H1 (cell line): Measurements from ENCODE around the gene C7orf57. TPM values are rescaled to one million over a fixed set of nuclear protein-coding genes. Genes with fewer than 3 reads are reported as not detected.

Experiments used
- CTCF ChIA-PET: fragments of 300-600 bp; sonication (Branson Sonifier 250); formaldehyde crosslinking; loops from one replicate; lab custom pipeline; 2021; ENCODE audit not compliant: partially characterized antibody; lab: Charles Lee
- POLR2A ChIA-PET: fragments of 300-600 bp; sonication (Branson Sonifier 250); formaldehyde crosslinking; loops from one replicate; lab custom pipeline; 2021; ENCODE audit warnings: inconsistent platforms; ENCODE audit not compliant: partially characterized antibody; lab: Charles Lee
- DNase-seq, 2 experiments: peaks; one replicate each; pipeline versions ENCODE4 v3.0.0 to v3.0.0-alpha.2; 2010 to 2022; ENCODE audit warnings: low spot score in 2 of 2, low read depth in 1 of 2, mixed read lengths in 1 of 2
- FAIRE-seq: peaks from 2 replicates; lab custom pipeline; 2011; peaks lifted over from hg19 to GRCh38; lab: Jason Lieb, UNC
- H2AFZ ChIP-seq: 2 replicates; pipeline ENCODE4 v1.8.1; 2012; ENCODE audit warnings: low read length, inconsistent platforms
- H2AK5ac ChIP-seq: 2 replicates; pipeline ENCODE4 v1.6.1; 2013; ENCODE audit warnings: low read depth, low read length
- H2BK120ac ChIP-seq: replicated peaks from 2 replicates; pipeline ENCODE3; 2013; ENCODE audit warnings: low read depth, low read length, inconsistent platforms
- H2BK12ac ChIP-seq: 2 replicates; pipeline ENCODE4 v1.6.1; 2013; ENCODE audit warnings: low read depth, low read length
- H2BK15ac ChIP-seq: 2 replicates; pipeline ENCODE4 v1.6.1; 2013; ENCODE audit warnings: low read length
- H2BK20ac ChIP-seq: 2 replicates; pipeline ENCODE4 v1.6.1; 2013; ENCODE audit warnings: low read length
- H2BK5ac ChIP-seq: 2 replicates; pipeline ENCODE4 v1.6.1; 2013; ENCODE audit warnings: low read depth, low read length
- H3K14ac ChIP-seq: 2 replicates; pipeline ENCODE4 v1.6.1; 2013; ENCODE audit warnings: inconsistent platforms; ENCODE audit not compliant: insufficient read length
- H3K18ac ChIP-seq: 2 replicates; pipeline ENCODE4 v1.6.1; 2013; ENCODE audit warnings: low read length; ENCODE audit errors: extremely low read depth
- H3K23ac ChIP-seq: 2 replicates; pipeline ENCODE4 v1.6.1; 2013; ENCODE audit warnings: inconsistent platforms; ENCODE audit not compliant: insufficient read length
- H3K23me2 ChIP-seq: 2 replicates; pipeline ENCODE4 v1.6.1; 2013; ENCODE audit warnings: low read depth, low read length
- H3K27ac ChIP-seq: 2 replicates; pipeline ENCODE4 v1.6.1; 2011; ENCODE audit warnings: low read depth, low read length, inconsistent platforms
- H3K27me3 ChIP-seq, 4 experiments: replicated peaks in 1 of 4; 1 replicate in 1 of 4; 2 replicates in 3 of 4; pipeline versions ENCODE4 v1.6.1 to v1.8.1; 2011 to 2013; ENCODE audit warnings: low read length in 3 of 4, mild to moderate bottlenecking in 3 of 4, inconsistent platforms in 2 of 4, mixed read lengths in 2 of 4, moderate library complexity in 1 of 4; ENCODE audit not compliant: control insufficient read depth in 3 of 4, insufficient read depth in 3 of 4; ENCODE audit errors: extremely low read depth in 1 of 4
- H3K36me3 ChIP-seq, 4 experiments: 2 replicates each; pipeline versions ENCODE4 v1.6.1 to v1.8.1; 2011 to 2013; ENCODE audit warnings: mild to moderate bottlenecking in 4 of 4, low read length in 3 of 4, moderate library complexity in 2 of 4, control low read depth in 1 of 4, inconsistent platforms in 1 of 4; ENCODE audit not compliant: insufficient read depth in 4 of 4, control insufficient read depth in 2 of 4
- H3K4ac ChIP-seq: replicated peaks from 2 replicates; pipeline ENCODE3; 2013; ENCODE audit warnings: low read length, low read depth, mixed read lengths, inconsistent platforms; ENCODE audit not compliant: insufficient read length
- H3K4me1 ChIP-seq, 4 experiments: replicated peaks in 1 of 4; 1 replicate in 1 of 4; 2 replicates in 3 of 4; pipeline versions ENCODE4 v1.6.1 to v1.8.1; 2011 to 2013; ENCODE audit warnings: low read length in 3 of 4, inconsistent platforms in 2 of 4, mixed read lengths in 1 of 4; ENCODE audit not compliant: insufficient read depth in 4 of 4, control insufficient read depth in 3 of 4
- H3K4me2 ChIP-seq, 2 experiments: 2 replicates each; pipeline versions ENCODE4 v1.6.1 to v1.8.1; 2011 to 2013; ENCODE audit warnings: low read depth in 2 of 2, low read length in 2 of 2, control low read depth in 1 of 2, inconsistent platforms in 1 of 2, mild to moderate bottlenecking in 1 of 2; ENCODE audit not compliant: insufficient read depth in 1 of 2
- H3K4me3 ChIP-seq, 4 experiments: fragments of 200-600, 300-600 bp in 1 of 4; sonication (generic), shearing (Covaris generic), sonication (Bioruptor Twin) in 1 of 4; 2 replicates each; pipeline versions ENCODE4 v1.5.1 to v1.8.1; 2011 to 2016; ENCODE audit warnings: low read length in 4 of 4, low read depth in 3 of 4, control low read depth in 2 of 4, inconsistent platforms in 2 of 4, mild to moderate bottlenecking in 2 of 4, mixed read lengths in 1 of 4, moderate library complexity in 1 of 4; ENCODE audit not compliant: insufficient read depth in 2 of 4; ENCODE audit errors: extremely low read depth in 1 of 4
- H3K56ac ChIP-seq: replicated peaks from 2 replicates; pipeline ENCODE3; 2013; ENCODE audit warnings: low read depth, mild to moderate bottlenecking, mixed read lengths, low read length, inconsistent platforms; ENCODE audit not compliant: insufficient read length
- H3K79me1 ChIP-seq: 2 replicates; pipeline ENCODE4 v1.6.1; 2013; ENCODE audit warnings: low read depth, low read length, control low read depth
- H3K79me2 ChIP-seq, 2 experiments: 2 replicates each; pipeline versions ENCODE4 v1.6.1 to v1.8.1; 2012 to 2013; ENCODE audit warnings: low read length in 2 of 2, mild to moderate bottlenecking in 2 of 2, inconsistent platforms in 1 of 2; ENCODE audit not compliant: insufficient read depth in 2 of 2, control insufficient read depth in 1 of 2
- H3K9ac ChIP-seq, 4 experiments: replicated peaks in 1 of 4; 1 replicate in 1 of 4; 2 replicates in 3 of 4; pipeline versions ENCODE4 v1.6.1 to v1.8.1; 2011 to 2013; ENCODE audit warnings: low read depth in 3 of 4, low read length in 3 of 4, control low read depth in 2 of 4, mild to moderate bottlenecking in 2 of 4, moderate library complexity in 2 of 4, inconsistent platforms in 1 of 4; ENCODE audit errors: extremely low read depth in 1 of 4
- H3K9me3 ChIP-seq, 2 experiments: 2 replicates each; pipeline versions ENCODE4 v1.6.1 to v1.8.1; 2012 to 2013; ENCODE audit warnings: mild to moderate bottlenecking in 2 of 2, moderate library complexity in 2 of 2, control low read depth in 1 of 2, inconsistent platforms in 1 of 2, low read depth in 1 of 2, low read length in 1 of 2, mixed read lengths in 1 of 2; ENCODE audit not compliant: insufficient read depth in 2 of 2
- H4K20me1 ChIP-seq, 2 experiments: replicated peaks in 1 of 2; 2 replicates each; pipeline versions ENCODE3 to v1.8.1; 2011 to 2013; ENCODE audit warnings: inconsistent platforms in 2 of 2, low read length in 2 of 2, mild to moderate bottlenecking in 1 of 2; ENCODE audit not compliant: insufficient read depth in 2 of 2, control insufficient read depth in 1 of 2
- H4K5ac ChIP-seq: 2 replicates; pipeline ENCODE4 v1.6.1; 2013; ENCODE audit warnings: low read length, low read depth, mixed read lengths, inconsistent platforms; ENCODE audit not compliant: insufficient read length
- H4K8ac ChIP-seq: 2 replicates; pipeline ENCODE4 v1.8.0; 2013; ENCODE audit warnings: mild to moderate bottlenecking, moderate library complexity, low read length, inconsistent platforms; ENCODE audit not compliant: insufficient read depth; ENCODE audit errors: extremely low read depth
- H4K91ac ChIP-seq: replicated peaks from 2 replicates; pipeline ENCODE3; 2013; ENCODE audit warnings: low read length, mixed read lengths, inconsistent platforms; ENCODE audit not compliant: insufficient read length
- ATF3 ChIP-seq: IDR thresholded peaks from 2 replicates; pipeline ENCODE4 v1.6.1; 2011; ENCODE audit warnings: low read depth, mild to moderate bottlenecking, low read length; ENCODE audit not compliant: insufficient read depth
- CEBPB ChIP-seq: IDR thresholded peaks from 2 replicates; pipeline ENCODE4 v1.6.1; 2012; ENCODE audit warnings: low read depth, low read length
- POU5F1 ChIP-seq: IDR thresholded peaks from 2 replicates; pipeline ENCODE4 v1.6.1; 2011; ENCODE audit warnings: low read depth, mild to moderate bottlenecking, low read length, moderate library complexity
- TBP ChIP-seq: IDR thresholded peaks from 2 replicates; pipeline ENCODE4 v1.6.1; 2011; ENCODE audit warnings: low read depth, low read length, improper control_type of control experiment
- WGBS, 2 experiments: shearing (Covaris generic) in 1 of 2; methylation state at CpG; one replicate each; pipeline versions ENCODE4 v1.1.6 to v1.1.7; 2013 to 2015; ENCODE audit warnings: low lambda C conversion rate in 2 of 2, mixed read lengths in 2 of 2, inconsistent platforms in 1 of 2, low coverage in 1 of 2, missing lambda C conversion rate in 1 of 2; ENCODE audit not compliant: insufficient replicate concordance in 2 of 2, insufficient coverage in 1 of 2, insufficient read length in 1 of 2; ENCODE audit errors: extremely low coverage in 1 of 2, missing lambda C conversion rate in 1 of 2; 5-methylcytosine and 5-hydroxymethylcytosine counted together
- polyA plus RNA-seq, 7 experiments: library from polyadenylated mRNA; depleted of rRNA in 3 of 7; stranded (reverse) in 5 of 7; unstranded in 2 of 7; fragments of >200 nt in 5 of 7; fragments of 200-250 nt in 2 of 7; gene quantifications; 1 replicate in 5 of 7; 2 replicates in 1 of 7; 4 replicates in 1 of 7; pipeline versions ENCODE4 v1.2.1 to v1.2.3, GENCODE V29; 2011 to 2013; ENCODE audit warnings: missing spikeins in 2 of 7, mixed read lengths in 2 of 7
- total RNA-seq: library from RNA; stranded (reverse); fragmentation: NEBNext Ultra II Directional; extraction: Animal tissue kit (Norgen Biotek cat#: 25700); gene quantifications from 2 replicates; pipeline ENCODE4 v1.2.1, GENCODE V29; 2021

C7orf57 gene
- total and polyA plus RNA-seq, 2 of the 8 experiments (the other 6 are each of a cell fraction or from before 2014, with no cell fraction given): 0.08 to 0.56 TPM

GRCh38 chr7:48078470-48078869 lies 43.1 kb downstream of the C7orf57 start:
- Histone ChIP-seq H2AFZ (no peak overlapping the region), H3K56ac (no peak overlapping the region), H3K9ac (no peak overlapping the region), H3K4me2 (no peak overlapping the region), H3K27me3 (no peaks in the 10 kb centered on the region), H3K4ac (no peak overlapping the region), H2BK15ac (no peak overlapping the region), H4K20me1 (no peaks in the 10 kb centered on the region), H4K91ac (no peak overlapping the region), H3K79me2 (no peaks in the 10 kb centered on the region), H3K9me3 (no peaks in the 10 kb centered on the region), H4K5ac (no peak overlapping the region), H3K23ac (no peak overlapping the region), H3K4me3 (no peak overlapping the region), H2BK12ac (no peak overlapping the region), H3K27ac (no peak overlapping the region), H3K36me3 (no peaks in the 10 kb centered on the region), H3K18ac (no peak overlapping the region), H3K79me1 (no peaks in the 10 kb centered on the region), H4K8ac (no peak overlapping the region), H3K4me1 (no peaks in the 10 kb centered on the region), H2BK5ac (no peak overlapping the region), H3K14ac (no peak overlapping the region), H2BK120ac (no peak overlapping the region), H3K23me2 (no peaks in the 10 kb centered on the region), H2BK20ac (no peak overlapping the region), H2AK5ac (no peak overlapping the region)
- DNase-seq (no peak), FAIRE-seq (no peak)
- TF ChIP-seq CEBPB: no peak
- no peak for TF ChIP-seq TBP
- no peak for TF ChIP-seq ATF3
- no peak for TF ChIP-seq POU5F1
- WGBS, 2 experiments: 92% methylated on average over 2 of the region's 2 CpGs; no CpG with 5 or more reads in 1 of the 2 experiments
- CTCF ChIA-PET: no interaction called here
- POLR2A ChIA-PET: interaction anchor here (1.2 to 2.0 kb wide), 3 partner anchors 8 to 11 kb away, joined by 3 to 5 read pairs (median 5); partner anchors contain the start of gene UPP1
